Ramos (cell line): ENCODE measurements around the gene ZFPL1.

Source experiments
- in situ Hi-C: fragments of 300-500 bp; cut with MboI; formaldehyde crosslinking; loops from one replicate; pipeline ENCODE4 v1.14.3; 2022; ENCODE audit warnings: low sequenced_read_pairs; ENCODE audit not compliant: unreplicated experiment

ZFPL1 gene

GRCh38 chr11:65083834-65084597 lies at the start of gene ZFPL1, which contains the start of gene CDCA5:
Gene ZFPL1 (plus strand): TSS chr11:65084222. CDS start chr11:65084699, 477 bp downstream.
Gene CDCA5 (minus strand): TSS chr11:65084040. CDS start chr11:65083978, 62 bp downstream.
- in situ Hi-C loops = no loop called here

- in situ Hi-C loops = no loop called here
Observed at GRCh38 chr11:65034423-65034822, 49.6 kb upstream of the ZFPL1 start.

DNA sequence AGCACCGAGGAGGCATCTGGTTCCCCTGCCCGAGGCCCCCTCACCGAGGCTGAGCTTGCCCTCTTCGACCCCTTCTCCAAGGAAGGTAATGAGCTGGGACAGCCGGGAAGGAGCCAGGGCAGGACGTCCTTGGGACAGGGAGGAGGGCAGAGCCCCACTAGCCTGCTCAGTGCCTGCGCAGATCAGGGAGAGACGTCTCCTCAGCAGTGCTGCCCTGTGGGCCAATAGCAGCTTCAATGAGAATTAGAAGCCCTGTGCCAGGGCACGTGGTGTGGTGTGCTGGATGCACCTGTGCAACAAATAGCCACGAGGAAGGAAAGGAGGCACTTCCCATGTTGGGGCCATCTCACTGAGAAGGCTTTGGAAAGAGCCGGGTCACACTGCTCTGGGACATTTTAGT lies 48.4 kb upstream of the ZFPL1 start:
- in situ Hi-C loops = no loop called here

- in situ Hi-C loops = no loop called here
Observed at GRCh38 chr11:65036931-65037330, 47.1 kb upstream of the ZFPL1 start.

DNA sequence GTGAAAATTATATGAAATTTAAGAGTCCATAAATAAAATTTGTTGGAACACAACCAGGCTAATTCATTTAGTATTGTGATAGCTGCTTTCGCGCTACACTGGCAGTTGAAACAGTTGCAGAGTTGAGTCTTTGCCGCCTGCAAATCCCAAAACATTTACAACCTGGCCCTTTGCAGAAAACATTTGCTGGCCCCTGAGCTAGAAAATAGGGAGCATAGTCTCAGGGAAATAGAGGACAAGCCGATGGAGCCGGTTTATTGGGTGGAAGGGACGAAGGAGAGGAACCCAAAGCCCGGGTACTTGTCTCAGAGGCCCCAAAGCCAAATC lies 43.5 kb upstream of the ZFPL1 start:
- in situ Hi-C loops = no loop called here

GRCh38 chr11:65040847-65041622 lies 43.0 kb upstream of the ZFPL1 start, which contains the start of gene SAC3D1:
Gene SAC3D1 (plus strand): TSS chr11:65041210. CDS start chr11:65041293, 83 bp downstream.
- in situ Hi-C loops = no loop called here

DNA sequence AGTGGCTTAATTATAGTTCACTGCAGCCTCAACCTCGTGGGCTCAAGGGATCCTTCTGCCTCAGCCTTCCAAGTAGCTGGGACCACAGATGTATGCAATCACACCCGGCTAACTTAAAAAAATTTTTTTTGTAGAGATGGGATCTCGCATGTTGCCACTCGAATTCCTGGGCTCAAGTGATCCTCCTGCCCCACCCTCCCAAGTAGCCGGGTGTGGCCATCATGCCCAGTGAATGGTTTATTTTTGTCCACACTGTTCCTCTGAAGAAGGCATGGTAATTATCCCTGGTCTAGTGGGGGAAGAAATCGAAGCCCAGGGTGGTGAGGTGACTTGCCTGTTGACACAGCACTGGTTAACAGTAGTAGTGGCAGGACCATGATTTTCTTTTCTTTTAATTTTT lies 41.1 kb upstream of the ZFPL1 start:
- in situ Hi-C loops = no loop called here

DNA sequence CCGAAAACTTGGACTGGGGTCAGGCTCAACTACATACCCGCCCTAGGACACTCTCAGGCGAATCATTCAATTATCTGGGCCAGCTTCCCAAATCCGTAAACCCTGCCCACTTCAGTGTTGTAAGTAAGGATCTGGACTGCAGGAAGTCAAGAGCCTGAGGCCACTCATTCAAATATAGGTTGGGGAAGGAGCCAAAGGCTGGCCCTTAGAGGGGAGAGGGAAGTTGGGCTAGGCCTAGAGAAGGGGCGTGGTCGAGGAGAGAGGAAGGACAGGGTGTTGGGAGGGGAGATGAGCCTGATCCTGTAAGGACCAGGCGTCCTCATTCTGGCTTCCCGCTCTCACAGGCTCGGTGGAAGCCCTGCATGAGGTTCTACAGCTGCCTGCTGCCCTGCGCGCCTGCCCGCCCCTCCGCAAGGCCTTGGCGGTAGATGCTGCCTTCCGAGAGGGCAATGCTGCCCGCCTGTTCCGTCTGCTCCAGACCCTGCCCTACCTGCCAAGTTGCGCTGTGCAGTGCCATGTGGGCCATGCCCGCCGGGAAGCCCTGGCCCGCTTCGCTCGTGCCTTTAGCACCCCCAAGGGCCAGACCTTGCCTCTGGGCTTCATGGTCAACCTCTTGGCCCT lies 40.0 kb upstream of the ZFPL1 start:
- in situ Hi-C loops = no loop called here

- in situ Hi-C loops = no loop called here
Observed at GRCh38 chr11:65045061-65045460, 39.0 kb upstream of the ZFPL1 start.

GRCh38 chr11:65045728-65046127 lies 38.3 kb upstream of the ZFPL1 start:
- in situ Hi-C loops = no loop called here

DNA sequence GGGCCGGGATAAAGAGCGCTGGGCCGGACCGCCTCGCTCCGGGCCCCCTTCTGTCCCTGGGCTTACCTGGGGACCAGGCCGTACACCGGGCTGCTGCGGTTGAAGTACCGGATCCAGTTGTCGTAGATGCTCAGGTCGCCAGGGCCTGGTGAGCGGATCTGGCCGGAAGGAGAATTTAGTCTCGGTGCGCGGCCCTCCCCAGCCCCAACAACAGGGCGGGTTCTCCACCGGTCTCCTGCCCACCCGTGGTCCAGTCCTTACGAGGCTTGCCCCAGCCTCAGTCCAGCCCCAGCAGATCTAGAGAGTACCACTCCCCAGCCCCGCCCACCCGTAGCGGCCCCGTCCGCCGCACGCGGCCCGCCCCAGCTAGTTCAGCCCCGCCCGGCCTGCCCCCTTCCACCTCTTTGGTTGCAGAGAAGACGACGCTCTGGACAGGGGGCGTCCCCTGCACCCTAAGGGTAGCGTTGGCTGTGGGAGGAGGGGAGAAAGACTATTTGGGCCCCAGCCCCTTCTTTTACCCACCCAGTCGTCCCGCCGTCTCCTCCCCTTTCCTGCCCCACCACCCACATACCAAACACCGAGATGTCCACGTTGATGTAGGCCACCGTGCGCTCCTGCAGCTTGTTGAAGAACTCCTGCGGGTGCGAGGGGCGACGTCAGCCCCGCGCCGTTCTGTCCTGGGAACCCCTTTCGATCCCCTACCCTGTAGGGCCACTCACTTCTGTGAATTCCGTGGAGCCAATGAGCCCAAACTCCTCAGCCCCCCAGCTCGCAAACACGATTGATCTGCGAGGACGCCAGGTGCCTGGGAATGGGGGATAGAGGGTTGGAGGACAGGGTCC lies 36.2 kb upstream of the ZFPL1 start:
- in situ Hi-C loops = no loop called here

DNA sequence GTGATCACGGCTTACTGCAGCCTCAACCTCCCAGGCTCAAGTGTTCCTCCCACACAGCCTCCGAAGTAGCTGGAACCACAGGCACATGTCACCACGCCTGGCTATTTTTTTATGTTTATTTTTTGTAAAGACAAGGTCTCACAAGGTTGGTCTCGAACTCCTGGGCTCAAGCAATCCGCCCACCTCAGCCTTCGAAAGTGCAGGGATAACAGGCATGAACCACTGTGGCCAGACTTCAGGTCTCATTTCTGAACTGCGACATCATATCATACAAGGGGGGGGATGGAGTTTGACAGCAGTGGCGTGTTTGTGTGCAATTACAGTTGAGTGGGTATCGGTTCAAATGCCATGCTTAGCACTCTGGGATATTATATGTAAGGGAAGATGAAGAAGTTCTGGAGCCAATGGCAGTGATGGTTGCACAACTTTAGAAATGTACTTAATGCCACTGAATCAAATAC lies 32.6 kb upstream of the ZFPL1 start:
- in situ Hi-C loops = no loop called here

DNA sequence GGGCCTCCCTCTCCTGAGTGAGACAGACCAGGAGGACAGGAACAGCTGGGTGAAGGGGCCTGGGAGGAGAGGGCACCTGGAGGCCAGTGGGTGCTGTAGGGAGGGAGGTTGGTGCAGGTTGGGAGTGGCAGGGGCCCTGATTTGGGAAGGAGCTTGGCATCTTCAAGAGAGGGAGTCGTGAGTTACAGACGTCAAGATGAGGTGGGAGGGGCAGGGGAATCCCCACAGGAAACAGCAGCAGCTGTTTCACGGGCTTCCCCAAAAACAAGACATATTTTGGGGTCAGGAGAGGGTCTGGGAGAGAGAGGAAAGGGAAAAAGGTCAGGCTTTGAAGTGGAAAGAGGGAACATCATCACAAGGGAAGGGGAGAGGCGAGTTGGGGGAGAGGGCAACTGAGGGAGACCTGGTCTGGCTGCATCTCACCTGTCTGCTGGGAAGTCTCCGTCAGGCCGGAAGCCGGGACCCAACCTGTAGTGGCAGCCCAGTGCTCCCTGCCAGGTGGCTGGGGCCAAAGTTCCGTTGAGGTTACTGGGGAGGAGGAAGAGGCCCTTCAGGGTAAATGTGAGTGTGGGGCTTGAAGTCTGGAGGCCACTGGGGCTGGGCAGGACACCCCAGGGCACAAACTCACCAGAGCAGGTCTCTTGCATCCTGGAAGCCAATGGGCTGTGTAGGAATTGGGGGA lies 30.1 kb upstream of the ZFPL1 start:
- in situ Hi-C loops = no loop called here

DNA sequence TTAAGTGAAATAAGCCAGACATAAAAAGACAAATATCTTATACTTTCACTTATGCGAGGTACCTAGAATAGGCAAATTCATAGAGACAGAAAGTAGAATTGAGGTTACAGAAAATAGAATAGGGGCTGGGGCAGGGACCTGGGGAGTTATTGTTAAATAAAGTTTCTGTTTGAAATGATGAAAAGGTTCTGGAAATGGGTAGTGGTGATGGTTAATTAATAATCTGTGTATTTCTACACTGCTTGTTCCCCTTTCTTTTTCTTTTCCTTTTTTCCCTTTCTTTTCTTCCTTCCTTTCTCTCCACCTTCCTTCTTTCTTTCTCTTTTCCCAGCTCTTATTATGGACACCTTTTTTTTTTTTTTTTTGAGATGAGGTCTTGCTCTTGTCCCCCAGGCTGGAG lies 28.5 kb upstream of the ZFPL1 start:
- in situ Hi-C loops = no loop called here

GRCh38 chr11:65056999-65057398 lies 27.0 kb upstream of the ZFPL1 start:
- in situ Hi-C loops = no loop called here

GRCh38 chr11:65057526-65057925 lies 26.5 kb upstream of the ZFPL1 start:
- in situ Hi-C loops = no loop called here

DNA sequence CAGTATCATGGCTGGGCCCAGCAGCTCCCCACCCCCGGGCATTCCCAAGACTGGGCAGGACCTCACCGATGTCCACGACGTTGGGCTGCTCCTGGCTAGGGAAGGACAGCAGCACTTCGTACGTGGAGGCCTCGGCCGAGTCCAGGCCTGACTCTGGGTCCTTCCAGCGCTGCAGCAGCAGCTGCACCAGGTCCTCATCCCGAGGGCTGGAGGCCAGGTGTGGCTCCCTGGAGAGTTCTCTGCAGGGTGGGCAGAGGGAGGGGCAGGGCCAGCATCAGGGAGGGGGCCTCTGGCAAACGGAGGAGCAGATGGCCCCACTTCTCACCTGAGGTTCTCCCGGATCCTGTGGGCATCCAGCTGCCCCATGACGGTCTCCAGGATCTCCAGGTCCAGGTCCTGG lies 26.0 kb upstream of the ZFPL1 start:
- in situ Hi-C loops = no loop called here

GRCh38 chr11:65058419-65059054 lies 25.5 kb upstream of the ZFPL1 start, which contains the start of gene NAALADL1:
Gene NAALADL1 (minus strand): TSS chr11:65058553. CDS start chr11:65058521, 32 bp downstream.
- in situ Hi-C loops = no loop called here

DNA sequence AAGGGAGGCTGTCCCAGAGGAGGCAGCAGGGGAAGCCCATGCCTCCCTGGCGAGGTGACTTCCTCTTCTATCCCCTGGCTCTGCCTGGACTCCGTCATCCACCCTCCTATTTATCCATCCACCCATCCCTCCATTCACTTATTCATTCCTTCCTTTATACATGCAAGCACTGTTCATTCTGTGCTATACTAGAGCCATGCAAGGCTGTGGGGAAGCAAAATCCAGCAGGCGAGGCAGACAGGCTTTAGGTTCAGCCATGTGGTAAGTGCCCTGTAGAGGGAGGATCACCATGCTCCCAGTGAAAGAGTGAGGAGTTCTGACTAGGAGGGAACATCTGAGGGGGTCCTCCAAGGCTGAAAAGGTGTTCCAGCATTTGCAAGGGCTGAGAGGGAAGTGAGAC lies 24.5 kb upstream of the ZFPL1 start:
- in situ Hi-C loops = no loop called here
